Stimulated activated CD8-positive, alpha-beta memory T cell treated with anti-CD3 and anti-CD28 coated beads, Interleukin-15, amount 100 ng/mL, for 1 hour (primary cell): ENCODE data around the gene PRR23B.
"Not testable (repeated sequence)": the region's sequence is repeated elsewhere in the genome, so short reads cannot be mapped to it uniquely, and the experiment has no call there.

Experiments
- DNase-seq: peaks from one replicate; pipeline ENCODE4 v3.0.0-alpha.2; 2020; ENCODE audit warnings: low read depth

The PRR23B gene

DNA sequence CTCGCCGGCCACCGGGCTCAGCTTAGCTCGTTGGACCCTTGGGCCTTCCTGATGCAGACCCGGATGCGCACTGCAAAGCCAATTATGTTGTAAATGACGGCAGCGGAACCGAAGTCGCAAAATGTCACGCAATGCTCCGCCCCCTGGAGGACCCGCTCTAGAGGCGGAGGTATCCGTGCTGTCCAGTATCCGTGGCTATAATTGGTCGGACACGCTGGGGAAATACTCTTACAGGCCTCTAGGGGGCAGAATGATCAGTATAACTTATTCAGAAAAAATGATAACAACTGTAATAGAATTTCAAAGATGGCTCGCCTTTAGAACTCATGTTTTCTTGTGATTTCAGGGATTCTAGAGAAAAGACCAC is at the start of gene PRR23B:
Gene PRR23B (minus strand): TSS at position 59 of the 367 bp plus-strand sequence. CDS start 265 bp downstream, outside the sequence.
- no peak for DNase-seq

DNA sequence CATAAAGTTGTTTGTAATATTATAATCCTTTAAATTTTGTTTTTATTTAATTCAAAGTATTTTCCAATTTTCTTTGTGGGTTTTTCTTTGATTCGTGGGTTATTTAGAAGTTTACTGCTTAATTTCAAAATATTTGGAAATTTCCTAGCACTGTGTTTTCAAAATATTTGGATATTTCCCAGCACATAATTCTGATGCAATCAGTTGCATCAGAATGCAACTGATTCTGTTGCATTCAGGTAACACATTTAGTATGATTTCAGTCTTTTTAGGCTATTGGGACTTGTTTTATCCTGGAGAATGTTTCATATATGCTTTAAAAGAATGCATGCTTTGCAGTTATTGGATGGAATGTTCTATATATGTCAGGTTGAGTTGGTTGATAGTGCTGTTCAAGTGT is 42.2 kb upstream of the PRR23B start:
- DNase-seq: no peak

DNA sequence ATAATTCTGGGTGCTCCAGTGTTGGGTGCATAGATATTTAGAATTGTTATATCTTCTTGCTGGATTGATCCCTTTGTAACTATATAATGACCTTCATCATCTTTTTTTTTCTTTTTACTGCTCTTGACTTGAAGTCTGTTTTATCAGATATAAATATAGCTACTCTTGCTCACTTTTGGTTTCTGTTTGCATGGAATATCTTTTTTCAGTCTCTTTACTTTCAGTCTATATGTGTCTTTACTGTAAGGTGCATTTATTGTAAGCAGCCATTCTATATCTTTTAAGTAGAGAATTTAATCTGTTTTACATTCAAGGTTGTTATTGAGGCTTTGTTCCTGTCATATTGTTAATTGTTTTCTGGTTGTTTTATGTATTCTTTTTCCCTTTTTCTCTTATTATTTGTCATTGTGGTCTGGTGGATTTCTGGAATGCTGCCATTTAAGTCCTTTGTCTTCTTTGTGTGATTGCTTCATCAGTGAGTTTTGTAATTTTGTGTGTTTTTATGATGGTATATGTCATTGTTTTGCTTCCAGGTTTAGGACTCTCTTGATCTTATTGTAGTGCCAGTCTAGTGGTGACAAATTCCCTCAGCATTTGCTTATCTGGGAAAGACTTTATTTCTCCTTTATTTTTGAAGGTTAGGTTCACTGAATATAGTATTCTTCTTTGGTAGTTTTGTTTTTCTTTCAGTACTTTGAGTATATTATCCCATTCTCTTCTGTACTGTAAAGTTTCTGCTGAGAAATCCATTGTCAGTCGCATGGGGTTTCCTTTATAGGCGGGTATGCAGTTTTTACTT is 32.3 kb upstream of the PRR23B start:
- no peak for DNase-seq

DNA sequence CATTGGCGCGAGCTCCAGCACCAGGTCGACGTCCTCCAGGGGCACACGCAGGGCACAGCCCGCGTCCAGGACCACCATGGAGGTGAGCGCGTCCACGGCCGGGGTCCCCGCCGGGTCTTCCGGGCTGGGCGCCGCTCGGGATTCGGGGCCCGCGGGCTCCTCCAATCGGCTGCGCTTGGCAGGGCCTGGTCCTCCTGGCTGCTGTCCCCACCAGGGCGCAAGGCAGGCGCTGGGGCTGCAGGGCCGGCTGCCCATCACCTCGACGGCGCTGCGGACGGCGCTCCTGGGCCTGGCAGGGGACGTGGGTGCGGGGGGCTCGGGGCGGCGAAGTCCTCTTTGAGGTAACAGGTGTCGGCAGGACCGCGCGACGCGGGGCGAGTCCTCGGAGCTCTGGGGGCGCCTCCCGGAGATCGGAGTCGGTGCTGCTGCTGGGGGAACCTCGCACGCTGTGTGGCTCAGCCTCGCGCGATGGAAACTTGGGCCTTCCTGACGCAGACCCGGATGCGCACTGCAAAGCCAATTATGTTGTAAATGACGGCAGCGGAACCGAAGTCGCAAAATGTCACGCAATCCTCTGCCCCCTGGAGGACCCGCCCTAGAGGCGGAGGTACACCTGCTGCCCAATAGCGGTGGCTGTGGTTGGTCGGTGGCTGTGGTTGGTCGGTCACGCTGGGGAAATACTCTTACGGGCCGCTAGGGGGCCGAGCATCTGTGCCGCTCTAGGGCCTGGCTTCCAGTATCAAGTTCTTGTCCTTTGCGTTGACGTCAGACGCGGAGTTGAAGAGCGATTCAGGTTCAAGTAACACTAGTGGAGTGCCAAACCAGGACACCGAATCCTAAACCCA is 23.9 kb upstream of the PRR23B start, which contains the start of gene PRR23C:
Gene PRR23C (minus strand): TSS at position 527 of the 845 bp plus-strand sequence. CDS start 272 bp downstream, at position 255.
- DNase-seq: no peak

DNA sequence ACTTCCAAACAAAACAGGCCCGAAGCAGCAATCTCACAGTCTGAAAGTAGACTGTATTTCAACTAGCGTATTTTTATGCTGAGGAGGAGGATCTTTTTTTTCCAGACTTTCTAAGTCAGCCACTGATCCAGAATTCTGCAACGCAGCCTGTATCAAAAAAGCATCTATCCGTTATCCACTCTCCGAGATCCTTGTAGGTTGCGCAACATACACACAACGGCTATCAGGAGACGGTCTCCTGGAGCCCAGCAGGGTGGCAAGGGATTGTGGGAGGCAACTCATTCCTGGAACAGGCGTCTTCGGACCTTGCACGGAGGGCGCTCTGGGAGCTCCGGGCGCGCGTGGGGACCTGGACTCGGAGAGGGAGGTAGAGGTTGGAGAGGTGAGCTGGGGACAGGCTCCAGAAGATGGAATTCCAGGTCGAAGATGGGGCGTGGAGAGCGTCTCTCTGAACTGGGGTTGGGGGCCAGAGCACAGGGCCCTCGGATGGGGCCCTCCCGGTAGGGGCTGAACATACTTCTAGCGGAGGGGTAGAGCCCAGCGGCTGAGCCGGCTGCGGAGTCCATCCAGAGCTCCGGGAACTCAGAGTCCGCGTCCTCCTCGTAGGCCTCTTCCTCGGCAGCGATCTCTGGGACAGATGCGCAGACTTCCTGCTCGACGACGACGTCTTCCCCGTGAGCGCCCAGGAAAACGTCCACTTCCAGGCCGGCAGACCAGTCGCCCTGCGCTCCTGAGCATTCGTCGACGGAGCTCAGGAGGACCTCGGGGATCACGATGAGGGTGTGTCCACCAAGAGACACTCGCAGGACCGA is 23.0 kb upstream of the PRR23B start:
- no peak for DNase-seq

DNA sequence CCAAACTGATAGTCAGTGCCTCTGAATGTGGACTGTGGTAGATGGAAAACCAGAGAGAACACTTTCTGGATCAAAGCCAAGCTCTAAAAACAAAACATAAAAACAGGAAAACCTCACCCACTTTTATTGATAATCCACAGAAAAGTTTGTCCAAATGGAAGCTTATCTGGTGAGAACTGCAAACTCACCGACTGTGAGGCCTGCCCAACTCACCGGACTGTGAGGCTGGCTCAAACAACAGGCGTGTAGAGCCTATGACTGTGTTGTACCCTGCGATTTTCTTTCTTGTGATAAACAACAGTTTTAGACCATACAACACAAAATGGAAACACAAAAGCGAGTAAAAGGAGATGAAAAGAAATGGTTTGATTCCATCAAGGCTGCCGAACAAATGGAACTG is 16.8 kb upstream of the PRR23B start:
- DNase-seq: no peak

DNA sequence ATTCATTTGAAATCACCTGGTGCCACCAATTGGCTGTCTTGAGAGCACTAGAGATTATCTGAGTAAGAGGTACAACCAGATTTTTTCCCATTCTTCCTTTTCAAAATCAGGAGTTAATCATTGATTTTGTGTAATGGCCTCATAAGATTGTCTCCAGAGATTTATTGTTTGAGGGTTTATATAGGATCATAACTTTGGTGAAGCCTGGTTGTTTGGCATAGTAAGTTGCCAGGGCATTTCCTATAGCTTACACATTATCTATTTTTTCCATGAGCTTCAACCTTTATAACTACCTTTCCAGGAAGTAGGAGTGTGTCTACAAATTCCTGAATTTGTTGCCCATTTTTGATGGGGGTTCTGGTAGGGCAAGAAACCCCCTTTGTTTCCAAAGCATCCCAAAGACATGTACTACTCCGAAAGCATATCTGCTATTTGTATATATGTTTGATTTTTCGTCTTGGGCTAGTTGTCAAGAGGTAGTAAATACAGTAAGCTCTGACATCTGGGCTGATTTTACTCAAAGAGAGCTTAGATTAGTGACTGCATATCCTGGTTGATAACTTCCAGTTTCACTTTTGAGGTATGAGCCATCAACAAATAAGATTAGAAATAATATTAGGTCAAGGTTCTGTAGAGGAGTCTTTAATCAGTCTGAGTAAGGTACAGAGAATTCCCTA is 11.7 kb upstream of the PRR23B start:
- no peak for DNase-seq

DNA sequence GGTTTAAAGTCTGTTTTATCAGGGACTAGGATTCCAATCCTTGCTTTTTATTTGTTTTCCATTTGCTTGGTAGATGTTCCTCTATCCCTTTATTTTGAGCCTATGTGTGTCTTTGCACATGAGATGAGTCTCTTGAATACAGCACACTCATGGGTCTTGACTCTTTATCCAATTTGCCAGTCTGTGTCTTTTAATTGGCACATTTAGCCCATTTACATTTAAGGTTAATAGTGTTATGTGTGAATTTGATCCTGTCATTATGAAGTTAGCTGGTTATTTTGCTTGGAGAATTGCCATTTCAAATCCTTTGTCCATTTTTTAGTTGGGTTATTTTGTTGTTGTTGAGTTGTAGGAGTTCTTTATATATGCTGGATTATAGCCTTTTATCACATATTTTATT is 9.8 kb upstream of the PRR23B start:
- DNase-seq: not testable (repeated sequence)

DNA sequence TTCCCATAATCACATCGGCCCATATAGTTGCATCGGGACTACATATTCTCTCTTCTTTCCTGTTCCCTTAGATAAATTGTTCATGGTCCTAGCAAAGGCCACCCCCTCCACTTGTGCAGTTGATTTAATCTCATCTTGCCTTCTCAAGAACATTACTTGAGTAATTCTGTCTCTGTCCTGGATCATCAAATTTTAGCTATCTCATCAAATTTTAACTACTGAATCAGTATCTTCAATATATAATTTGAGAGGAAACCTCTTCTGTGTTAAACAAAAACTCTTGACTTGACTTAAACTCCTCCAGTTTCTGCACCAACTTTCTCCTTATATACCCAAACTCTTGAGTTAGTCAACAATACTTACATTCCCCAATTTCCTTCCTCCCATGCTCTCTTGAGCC is 4.2 kb upstream of the PRR23B start:
- no peak for DNase-seq

DNA sequence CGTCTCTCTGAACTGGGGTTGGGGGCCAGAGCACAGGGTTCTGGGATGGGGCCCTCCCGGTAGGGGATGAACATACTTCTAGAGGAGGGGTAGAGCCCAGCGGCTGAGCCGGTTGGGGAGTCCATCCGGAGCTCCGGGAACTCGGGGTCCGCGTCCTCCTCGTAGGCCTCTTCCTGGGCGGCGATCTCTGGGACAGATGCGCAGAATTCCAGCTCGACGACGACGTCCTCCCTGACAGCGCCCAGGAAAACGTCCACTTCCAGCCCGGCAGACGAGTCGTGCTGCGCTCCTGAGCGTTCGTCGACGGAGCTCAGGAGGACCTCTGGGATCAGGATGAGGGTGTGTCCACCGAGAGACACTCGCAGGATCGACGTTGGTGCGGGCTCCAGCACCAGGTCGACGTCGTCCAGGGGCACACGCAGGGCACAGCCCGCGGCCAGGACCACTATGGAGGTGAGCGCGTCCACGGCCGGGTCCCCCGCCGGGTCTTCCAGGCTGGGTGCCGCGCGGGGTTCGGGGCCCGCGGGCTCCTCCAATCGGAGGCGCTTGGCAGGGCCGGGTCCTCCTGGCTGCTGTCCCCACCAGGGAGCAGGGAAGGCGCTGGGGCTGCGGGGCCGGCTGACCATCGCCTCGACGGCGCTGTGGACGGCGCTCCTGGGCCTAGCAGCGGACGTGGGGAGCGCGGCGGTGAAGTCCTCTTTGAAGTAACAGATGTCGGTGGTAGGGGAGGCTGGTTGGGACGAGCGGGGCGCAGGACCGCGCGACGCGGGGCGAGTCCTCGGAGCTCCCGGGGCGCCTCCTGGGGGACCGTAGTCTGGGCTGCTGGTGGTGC is 474 bp downstream of the PRR23B start:
- DNase-seq: no peak

DNA sequence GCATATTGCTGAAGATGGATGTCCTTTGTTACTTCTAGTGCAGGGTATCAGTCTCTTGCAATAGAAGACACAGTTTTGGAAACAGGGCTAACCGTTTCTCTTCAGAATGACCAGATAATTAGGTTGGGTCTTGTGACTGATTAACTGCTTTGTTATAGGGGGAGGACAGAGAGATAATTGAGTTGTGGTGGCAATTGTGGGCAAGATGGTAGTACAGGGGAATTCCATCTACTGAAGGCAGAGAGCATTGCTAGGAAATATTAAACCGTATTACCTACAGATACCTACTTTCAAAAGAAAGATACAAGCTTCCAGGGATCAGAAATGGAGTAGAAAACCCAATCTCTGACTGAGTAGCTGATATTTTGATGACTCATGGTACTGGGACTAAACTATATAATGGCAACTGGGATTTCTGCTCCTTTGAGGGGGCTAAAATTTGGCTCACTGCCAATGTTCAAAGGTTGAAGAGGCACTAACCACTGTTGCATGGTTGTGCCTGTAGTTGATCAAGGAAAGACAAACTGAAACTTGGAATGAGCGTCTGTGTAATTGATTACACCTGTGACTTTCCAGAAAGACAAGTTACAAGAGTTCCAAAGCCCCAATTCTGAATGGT is 4.2 kb downstream of the PRR23B start:
- no peak for DNase-seq

DNA sequence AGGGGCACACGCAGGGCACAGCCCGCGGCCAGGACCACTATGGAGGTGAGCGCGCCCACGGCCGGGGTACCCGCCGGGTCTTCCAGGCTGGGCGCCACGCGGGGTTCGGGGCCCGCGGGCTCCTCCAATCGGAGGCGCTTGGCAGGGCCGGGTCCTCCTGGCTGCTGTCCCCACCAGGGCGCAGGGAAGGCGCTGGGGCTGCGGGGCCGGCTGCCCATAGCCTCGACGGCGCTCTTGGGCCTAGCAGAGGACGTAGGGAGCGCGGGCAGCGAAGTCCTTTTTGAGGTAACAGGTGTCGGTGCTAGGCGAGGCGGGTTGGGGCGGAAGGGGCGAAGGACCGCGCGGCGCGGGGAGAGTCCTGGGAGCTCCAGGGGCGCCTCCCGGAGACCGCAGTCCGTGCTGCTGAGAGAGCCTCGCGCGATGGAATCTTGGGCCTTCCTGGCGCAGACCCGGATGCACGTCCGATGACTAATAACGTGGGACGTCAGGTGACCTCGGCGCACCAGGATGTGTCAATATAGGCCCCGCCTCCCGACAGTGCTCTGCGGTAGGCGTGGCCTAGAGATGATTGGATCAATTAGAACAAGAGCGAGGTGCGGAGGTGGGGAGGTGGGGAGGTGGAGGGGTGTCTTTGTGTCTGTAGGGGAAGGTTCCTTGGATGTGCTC is 14.5 kb downstream of the PRR23B start, which contains the start of gene PRR23A:
Gene PRR23A (minus strand): TSS at position 218 of the 666 bp plus-strand sequence. CDS start 0 bp downstream, at position 218.
- DNase-seq: no peak

DNA sequence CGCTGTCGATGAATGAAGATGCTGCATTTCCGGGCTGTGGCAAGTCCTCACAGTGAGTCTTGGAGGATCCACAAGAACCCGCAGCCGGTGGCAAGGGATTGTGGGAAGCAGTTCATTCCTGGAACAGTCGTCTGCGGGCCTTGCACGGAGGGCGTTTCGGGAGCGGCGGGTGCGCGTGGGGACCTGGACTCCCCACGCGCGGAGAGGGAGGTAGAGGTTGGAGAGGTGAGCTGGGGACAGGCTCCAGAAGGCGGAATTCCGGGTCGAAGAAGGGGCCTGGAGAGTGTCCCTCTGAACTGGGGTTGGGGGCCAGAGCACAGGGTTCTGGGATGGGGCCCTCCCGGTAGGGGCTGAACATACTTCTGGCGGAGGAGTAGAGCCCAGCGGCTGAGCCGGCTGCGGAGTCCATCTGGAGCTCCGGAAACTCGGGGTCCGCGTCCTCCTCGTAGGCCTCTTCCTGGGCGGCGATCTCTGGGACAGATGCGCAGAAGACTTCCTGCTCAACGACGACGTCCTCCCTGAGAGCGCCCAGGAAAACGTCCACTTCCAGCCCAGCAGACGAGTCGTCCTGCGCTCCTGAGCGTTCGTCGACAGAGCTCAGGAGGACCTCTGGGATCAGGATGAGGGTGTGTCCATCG is 15.3 kb downstream of the PRR23B start:
- no peak for DNase-seq

DNA sequence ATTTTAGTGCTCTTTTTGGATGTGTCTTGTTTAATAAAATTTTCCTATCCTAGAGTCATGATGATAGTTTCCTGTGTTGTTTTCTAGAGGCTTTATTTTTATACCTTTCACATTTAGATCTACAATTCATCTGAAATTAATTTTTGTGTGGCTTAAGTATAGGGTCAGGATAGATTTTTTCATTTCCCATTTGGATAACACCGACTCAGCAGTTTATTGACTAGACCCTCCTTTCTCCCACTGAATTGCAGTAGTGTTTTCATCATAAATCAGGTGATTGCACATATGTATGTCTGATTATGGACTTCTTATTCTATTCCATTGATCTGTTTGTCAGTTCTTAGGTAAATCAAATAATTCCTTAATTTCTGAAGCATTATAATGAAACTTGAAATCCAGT is 25.0 kb downstream of the PRR23B start:
- no peak for DNase-seq

DNA sequence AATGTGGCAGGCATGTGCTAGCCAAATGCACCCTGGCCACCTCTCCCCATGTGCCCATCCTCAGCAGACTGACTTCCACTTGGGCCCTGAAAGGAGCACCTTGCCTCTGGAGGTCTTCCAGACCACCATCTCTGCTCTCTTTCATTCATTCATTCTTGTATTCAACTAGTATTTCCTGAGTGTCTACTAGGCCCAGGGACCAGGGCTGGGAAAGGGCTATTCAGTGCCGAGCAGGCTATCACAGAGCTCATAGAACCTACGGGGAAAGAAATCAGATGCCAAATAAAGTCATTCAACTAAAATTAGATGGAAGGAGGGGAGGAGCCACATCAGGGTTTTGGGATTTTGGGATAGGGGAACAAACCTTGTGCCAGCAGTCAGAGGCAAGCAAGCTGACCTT is 33.5 kb downstream of the PRR23B start:
- no peak for DNase-seq

DNA sequence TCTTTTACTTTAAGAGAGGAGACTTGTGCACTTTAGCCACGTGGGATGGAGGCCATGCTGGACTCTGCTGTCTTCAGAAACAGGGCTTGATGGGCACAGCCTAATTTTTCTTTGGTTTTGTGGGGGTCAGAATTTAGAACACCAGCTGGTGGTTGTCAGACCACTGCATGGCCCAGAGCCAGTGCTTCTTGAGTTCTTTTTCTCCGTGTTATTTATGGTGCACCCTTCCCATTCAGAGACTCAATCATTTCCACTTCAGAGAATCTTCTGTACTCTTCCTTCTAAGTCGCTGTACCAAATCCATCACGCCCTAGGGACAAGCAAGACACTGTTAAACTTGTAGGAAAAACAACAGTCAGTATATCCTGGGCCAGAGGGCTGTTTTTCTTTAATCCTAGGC is 34.8 kb downstream of the PRR23B start:
- no peak for DNase-seq

DNA sequence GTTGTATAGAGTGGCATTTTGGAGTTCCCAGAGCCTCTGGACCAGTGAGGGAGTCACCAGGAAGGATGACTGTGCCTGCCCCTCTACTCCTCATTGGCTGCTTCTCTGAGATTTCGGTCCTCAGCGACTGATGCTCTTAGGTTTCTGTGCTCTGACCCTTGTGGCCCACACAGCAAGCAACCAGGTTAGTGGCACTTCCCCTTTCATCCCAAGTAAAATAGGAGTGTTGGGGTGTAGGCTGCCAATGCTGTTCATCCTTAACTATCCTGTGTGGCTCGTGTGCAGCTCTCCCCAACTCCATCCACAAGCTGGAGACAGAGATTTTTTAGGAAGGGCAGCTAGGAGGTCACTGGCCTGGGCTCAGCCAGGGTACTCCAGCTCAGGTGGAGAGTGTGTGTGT is 35.9 kb downstream of the PRR23B start:
- DNase-seq: no peak

DNA sequence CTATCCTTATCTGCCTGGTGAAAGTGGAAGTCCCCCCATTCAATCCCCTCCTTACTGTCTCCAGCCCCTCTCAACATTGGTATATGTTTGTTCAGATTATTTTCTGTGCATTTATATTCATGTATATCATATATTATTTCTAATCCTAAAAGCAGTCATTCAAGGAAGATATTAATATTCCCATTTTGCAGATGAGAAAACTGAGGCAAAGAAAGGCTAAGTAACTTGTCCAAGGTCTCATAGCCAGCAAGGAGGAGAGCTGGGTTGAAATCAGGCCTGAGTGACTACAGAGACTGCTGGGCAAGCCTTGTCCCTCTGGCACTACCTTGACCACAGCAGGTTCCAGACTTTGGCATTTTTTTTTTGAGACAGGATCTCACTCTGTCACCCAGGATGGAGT is 44.7 kb downstream of the PRR23B start:
- DNase-seq: no peak

DNA sequence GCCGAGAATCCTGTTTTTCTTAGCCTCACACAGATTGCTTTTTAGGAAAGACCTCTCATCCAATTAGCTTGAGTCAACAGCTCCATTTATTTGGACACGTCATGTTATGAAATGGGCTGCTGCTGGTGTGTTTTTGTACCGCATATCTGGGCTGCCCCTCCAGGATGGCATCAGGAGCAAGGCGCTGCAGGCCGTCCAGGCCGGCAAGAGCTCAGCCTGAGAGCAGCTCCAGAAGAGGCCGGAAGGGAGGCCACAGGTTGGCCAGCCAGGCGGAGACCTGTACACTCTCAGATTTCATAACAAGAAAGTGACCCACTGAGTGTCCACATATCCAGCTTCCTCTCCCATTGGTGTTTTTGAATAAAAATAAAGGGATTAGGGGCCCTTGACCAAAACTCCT is 45.4 kb downstream of the PRR23B start:
- no peak for DNase-seq
